Heart left ventricle (tissue), 13 donors: ENCODE data around the gene PPP1R14C.

Experiments used
- CTCF ChIP-seq, 12 donors: fragments of 200-600 bp; sonication (generic) in 4 of 12; IDR thresholded peaks; one replicate each; pipeline versions ENCODE4 v1.5.0 to v1.8.0; 2018 to 2022; ENCODE audit warnings: antibody characterized with exemption in 12 of 12, mild to moderate bottlenecking in 5 of 12
- POLR2A ChIP-seq, 2 donors: fragments of 450-650 bp; IDR thresholded peaks; one replicate each; pipeline ENCODE4 v1.6.1; 2017; ENCODE audit warnings: antibody characterized with exemption in 2 of 2, mild to moderate bottlenecking in 2 of 2, moderate library complexity in 2 of 2
- donor health status: ischemic (EF 13 %, LVEDD 7.1; RV severe dilation, severe dysfunction).
- donor health status: DM: no; HTN: yes; CAD: no.
- donor health status: DM: no; HTN: no; CAD: no.
- donor health status: ischemic (EF 25% LVEDD 6.9; RV normal size, moderate dysfunction).
- donor health status: ischemic (EF 25% LVEDD 5.7; RV mildly dilated, moderate dysfunction).
- donor health status: ischemic (EF 35%, LVEDD 5.7; RV mildly dilated, moderate dysfunction).
- donor health status: nonischemic (EF 11% LVEDD 7.7; RV severe dilation, severe dysfunction).
- donor health status: DM: yes; HTN: yes; CAD: no.
- donor health status: PGD.
- donor health status: ischemic (EF 29% LVEDD 5.4; RV normal size, mild dysfunction).
- donor health status: nonischemic (EF 23%, LVEDD 6.1; RV moderate dilation, normal function).

- TF ChIP-seq CTCF (IDR thresholded peaks at IDR 0.05) (no peak), POLR2A (IDR thresholded peaks at IDR 0.05) (no peak)
These were observed 95.5 kb downstream of the PPP1R14C start for GRCh38 chr6:150238336-150238741.
